Measurements from ENCODE around the gene ABHD5.

- no peak for TF ChIP-seq EZH2phosphoT487 (IDR thresholded peaks at IDR 0.05; ENCODE audit: insufficient read depth, low read depth)
- TF ChIP-seq EZH2 (IDR thresholded peaks at IDR 0.05; ENCODE audit: insufficient read depth, poor library complexity, severe bottlenecking): no peak
Measured at GRCh38 chr3:43670635-43671522, 19.9 kb upstream of the ABHD5 start.

Data from GM23248 (cell line).